Measurements from ENCODE around the gene TRIO. TPM values are rescaled to one million over a fixed set of nuclear protein-coding genes. Genes with fewer than 3 reads are reported as not detected.

TRIO gene
- polyA plus RNA-seq, 1 of the 3 experiments (the other 2 are of a cell fraction): 229 TPM

DNA sequence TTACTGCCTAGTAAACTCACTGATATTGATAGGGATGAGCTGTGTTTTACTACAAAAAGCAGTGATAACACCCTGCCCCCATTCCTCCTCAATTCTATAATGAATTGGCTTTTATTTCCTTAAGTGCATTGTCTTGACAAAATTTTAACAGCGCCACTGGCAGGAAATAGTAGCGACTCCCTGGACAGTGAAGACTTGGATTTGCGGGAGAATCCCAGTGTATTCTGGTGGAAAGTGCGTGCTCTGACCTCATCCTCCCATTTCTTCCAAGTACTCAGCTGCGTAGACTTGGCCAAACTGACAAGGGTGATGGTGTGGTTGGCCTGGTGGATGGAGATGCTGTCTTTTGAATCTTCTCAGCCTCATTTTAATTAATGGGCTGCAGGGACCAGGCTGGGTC is 5.3 kb downstream of the TRIO start (continued):
- TF ChIP-seq, protein P1, sequence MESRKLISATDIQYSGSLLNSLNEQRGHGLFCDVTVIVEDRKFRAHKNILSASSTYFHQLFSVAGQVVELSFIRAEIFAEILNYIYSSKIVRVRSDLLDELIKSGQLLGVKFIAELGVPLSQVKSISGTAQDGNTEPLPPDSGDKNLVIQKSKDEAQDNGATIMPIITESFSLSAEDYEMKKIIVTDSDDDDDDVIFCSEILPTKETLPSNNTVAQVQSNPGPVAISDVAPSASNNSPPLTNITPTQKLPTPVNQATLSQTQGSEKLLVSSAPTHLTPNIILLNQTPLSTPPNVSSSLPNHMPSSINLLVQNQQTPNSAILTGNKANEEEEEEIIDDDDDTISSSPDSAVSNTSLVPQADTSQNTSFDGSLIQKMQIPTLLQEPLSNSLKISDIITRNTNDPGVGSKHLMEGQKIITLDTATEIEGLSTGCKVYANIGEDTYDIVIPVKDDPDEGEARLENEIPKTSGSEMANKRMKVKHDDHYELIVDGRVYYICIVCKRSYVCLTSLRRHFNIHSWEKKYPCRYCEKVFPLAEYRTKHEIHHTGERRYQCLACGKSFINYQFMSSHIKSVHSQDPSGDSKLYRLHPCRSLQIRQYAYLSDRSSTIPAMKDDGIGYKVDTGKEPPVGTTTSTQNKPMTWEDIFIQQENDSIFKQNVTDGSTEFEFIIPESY (IDR thresholded peaks at IDR 0.05; ENCODE audit: borderline replicate concordance, low read depth): no peak
- TF ChIP-seq ELF1 (IDR thresholded peaks at IDR 0.05) (no peak), GATA2 (CRISPR knock-in tag; IDR thresholded peaks at IDR 0.05) (no peak)
- TF ChIP-seq, protein P2, sequence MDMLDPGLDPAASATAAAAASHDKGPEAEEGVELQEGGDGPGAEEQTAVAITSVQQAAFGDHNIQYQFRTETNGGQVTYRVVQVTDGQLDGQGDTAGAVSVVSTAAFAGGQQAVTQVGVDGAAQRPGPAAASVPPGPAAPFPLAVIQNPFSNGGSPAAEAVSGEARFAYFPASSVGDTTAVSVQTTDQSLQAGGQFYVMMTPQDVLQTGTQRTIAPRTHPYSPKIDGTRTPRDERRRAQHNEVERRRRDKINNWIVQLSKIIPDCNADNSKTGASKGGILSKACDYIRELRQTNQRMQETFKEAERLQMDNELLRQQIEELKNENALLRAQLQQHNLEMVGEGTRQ (IDR thresholded peaks at IDR 0.05; ENCODE audit: borderline replicate concordance, low read depth, low read length): no peak
- TF ChIP-seq, protein P3, sequence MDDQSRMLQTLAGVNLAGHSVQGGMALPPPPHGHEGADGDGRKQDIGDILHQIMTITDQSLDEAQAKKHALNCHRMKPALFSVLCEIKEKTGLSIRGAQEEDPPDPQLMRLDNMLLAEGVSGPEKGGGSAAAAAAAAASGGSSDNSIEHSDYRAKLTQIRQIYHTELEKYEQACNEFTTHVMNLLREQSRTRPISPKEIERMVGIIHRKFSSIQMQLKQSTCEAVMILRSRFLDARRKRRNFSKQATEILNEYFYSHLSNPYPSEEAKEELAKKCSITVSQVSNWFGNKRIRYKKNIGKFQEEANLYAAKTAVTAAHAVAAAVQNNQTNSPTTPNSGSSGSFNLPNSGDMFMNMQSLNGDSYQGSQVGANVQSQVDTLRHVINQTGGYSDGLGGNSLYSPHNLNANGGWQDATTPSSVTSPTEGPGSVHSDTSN (IDR thresholded peaks at IDR 0.05): no peak

DNA sequence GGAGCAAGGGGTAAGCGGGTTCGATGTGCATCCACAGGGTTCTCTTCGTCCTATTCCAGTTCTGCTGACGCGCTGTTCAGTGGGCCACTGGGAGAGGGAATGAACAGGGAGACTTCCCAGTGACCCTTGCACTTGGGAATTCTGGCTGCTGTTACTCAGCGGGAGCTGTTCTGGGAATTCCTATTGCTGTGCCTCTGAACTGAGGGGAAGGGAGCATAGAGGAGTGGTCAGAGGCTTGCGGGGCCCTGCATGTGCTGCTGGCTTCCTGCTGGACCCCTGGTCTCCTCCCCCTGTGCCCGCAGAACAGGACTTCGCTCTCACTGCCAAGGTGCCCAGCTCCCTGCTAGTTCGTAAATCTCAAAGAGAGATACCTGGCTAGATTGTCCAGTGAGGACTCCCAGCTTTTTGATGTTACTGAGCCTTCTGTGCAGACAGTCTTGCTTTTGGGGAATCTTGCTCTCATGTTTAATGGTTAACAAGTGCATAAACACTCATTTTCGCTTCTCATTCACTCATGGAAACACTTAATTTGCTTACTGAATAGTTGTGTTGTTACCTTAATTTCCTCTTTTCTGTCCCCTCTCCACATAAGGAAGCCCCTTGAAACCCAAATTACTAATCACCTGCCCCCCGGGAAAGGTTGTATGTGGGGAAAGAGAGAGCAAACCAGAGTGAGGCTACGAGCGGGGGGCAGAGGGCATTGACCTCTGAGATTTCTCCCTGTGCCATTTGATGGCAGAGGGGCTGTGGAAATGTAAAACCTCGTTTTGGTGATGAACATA is 5.9 kb downstream of the TRIO start:
- Histone ChIP-seq H3K36me3 (replicated peaks in 1 of 2; ENCODE audit: control insufficient read depth in 1 of 2, insufficient read depth in 2 of 2, low read length in 1 of 2) (peaks cover 0 to 3% of the 10 kb centered on the region in 2 experiments), H3K4me2 (peak overlapping the region; percentile 90; the same call in 1 of the 2 replicates), H3K79me2 (ENCODE audit: insufficient read depth) (peaks cover 100% of the 10 kb centered on the region), H3K9me2 (no peaks in the 10 kb centered on the region), H3F3A (replicated peaks; ENCODE audit: insufficient read depth) (peaks cover 38% of the 10 kb centered on the region), H4K20me1 (ENCODE audit: insufficient read depth) (peaks cover 97% of the 10 kb centered on the region), H3K4me3 (ENCODE audit: low read depth in 2 of 2, low read length in 1 of 2) (peak overlapping the region in 1 of 2 experiments; percentile 5; a peak in 1 of 4 replicates), H3K27me3 (ENCODE audit: insufficient read depth) (no peaks in the 10 kb centered on the region), H3K27ac (ENCODE audit: low read depth in 2 of 2, low read length in 1 of 2) (no peak overlapping the region; a peak in 1 of 4 replicates), H3K4me1 (ENCODE audit: control insufficient read depth in 1 of 2, insufficient read depth in 2 of 2, low read depth in 1 of 2, low read length in 1 of 2) (peaks cover 57 to 72% of the 10 kb centered on the region in 2 experiments), H3K9ac (no peak overlapping the region), H3K9me3 (no peaks in the 10 kb centered on the region), H2AFZ (ENCODE audit: low read depth) (no peak overlapping the region)
- CTCF ChIA-PET: interaction anchor here (1.4 to 2.5 kb wide), 3 partner anchors 96 to 121 kb away, joined by 5 to 7 read pairs (median 6); no protein-coding TSS in a partner anchor
- WGBS (ENCODE audit: low lambda C conversion rate): 87% methylated on average over 14 of the region's 15 CpGs
- no peak for TF ChIP-seq RFX5 (IDR thresholded peaks at IDR 0.05; ENCODE audit: low read length)
- DNase-seq: no peak
- POLR2A ChIA-PET: no interaction called here

DNA sequence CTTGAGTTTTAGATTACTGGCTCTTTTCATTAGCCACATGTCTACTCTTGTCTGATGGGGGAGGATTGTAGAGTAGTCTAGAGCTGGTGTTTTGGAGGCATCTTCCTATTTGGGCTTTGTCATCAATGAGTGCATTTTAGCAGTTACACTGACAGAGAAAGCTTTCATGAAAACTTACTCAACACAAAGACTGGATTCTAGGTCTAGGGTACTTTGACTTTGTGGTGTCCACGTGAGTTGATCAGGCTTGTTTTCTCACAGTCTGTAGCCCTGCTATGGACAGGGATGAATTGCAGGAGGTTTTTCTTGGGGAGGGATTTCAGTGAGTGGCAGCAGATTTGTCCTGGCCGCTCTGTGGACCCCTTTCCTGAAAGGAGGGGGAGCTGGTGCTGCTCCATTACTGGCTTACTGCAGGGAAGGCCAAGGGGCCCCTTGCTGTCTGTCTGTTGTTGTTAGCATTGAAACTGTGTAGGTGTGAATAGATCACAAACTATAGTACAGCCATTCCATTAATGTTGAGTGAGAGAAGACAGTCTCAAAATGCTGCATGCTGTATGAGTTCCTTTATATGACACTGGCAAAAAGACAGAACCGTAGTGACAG is 6.6 kb downstream of the TRIO start:
- Histone ChIP-seq H3K27ac (ENCODE audit: low read depth in 2 of 2, low read length in 1 of 2) (no peak overlapping the region; a peak in 2 of 4 replicates), H2AFZ (ENCODE audit: low read depth) (no peak overlapping the region)

More for the DNA sequence above, 6.6 kb downstream of the TRIO start:
- Histone ChIP-seq H3K79me2 (ENCODE audit: insufficient read depth) (peaks cover 100% of the 10 kb centered on the region), H4K20me1 (ENCODE audit: insufficient read depth) (peaks cover 100% of the 10 kb centered on the region), H3K4me2 (peak overlapping the region; percentile 34), H3K9me3 (no peaks in the 10 kb centered on the region), H3K4me1 (ENCODE audit: control insufficient read depth in 1 of 2, insufficient read depth in 2 of 2, low read depth in 1 of 2, low read length in 1 of 2) (peaks cover 62 to 77% of the 10 kb centered on the region in 2 experiments), H3K36me3 (replicated peaks in 1 of 2; ENCODE audit: control insufficient read depth in 1 of 2, insufficient read depth in 2 of 2, low read length in 1 of 2) (peaks cover 0 to 3% of the 10 kb centered on the region in 2 experiments), H3F3A (replicated peaks; ENCODE audit: insufficient read depth) (peaks cover 38% of the 10 kb centered on the region), H3K9me2 (no peaks in the 10 kb centered on the region), H3K4me3 (ENCODE audit: low read depth in 2 of 2, low read length in 1 of 2) (no peak overlapping the region), H3K9ac (no peak overlapping the region), H3K27me3 (ENCODE audit: insufficient read depth) (no peaks in the 10 kb centered on the region)
- POLR2A ChIA-PET: no interaction called here
- CTCF ChIA-PET: interaction anchor here (1.4 to 2.5 kb wide), 2 partner anchors 116 to 120 kb away, joined by 5 to 7 read pairs; no protein-coding TSS in a partner anchor
- TF ChIP-seq FOXM1 (IDR thresholded peaks at IDR 0.05; ENCODE audit: low read depth) (no peak), RXRA (IDR thresholded peaks at IDR 0.05; ENCODE audit: borderline replicate concordance, low read depth) (no peak), FOSL2 (IDR thresholded peaks at IDR 0.05; ENCODE audit: borderline replicate concordance, low read depth) (no peak), TEAD4 (IDR thresholded peaks at IDR 0.05; ENCODE audit: borderline replicate concordance, insufficient read depth) (no peak), GATA2 (CRISPR knock-in tag; IDR thresholded peaks at IDR 0.05) (no peak)
- TF ChIP-seq, protein P4, sequence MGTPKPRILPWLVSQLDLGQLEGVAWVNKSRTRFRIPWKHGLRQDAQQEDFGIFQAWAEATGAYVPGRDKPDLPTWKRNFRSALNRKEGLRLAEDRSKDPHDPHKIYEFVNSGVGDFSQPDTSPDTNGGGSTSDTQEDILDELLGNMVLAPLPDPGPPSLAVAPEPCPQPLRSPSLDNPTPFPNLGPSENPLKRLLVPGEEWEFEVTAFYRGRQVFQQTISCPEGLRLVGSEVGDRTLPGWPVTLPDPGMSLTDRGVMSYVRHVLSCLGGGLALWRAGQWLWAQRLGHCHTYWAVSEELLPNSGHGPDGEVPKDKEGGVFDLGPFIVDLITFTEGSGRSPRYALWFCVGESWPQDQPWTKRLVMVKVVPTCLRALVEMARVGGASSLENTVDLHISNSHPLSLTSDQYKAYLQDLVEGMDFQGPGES (IDR thresholded peaks at IDR 0.05; ENCODE audit: low read depth, low read length): no peak
- 77% methylated on average over 2 of the region's 3 CpGs for WGBS (ENCODE audit: low lambda C conversion rate)
- no peak for DNase-seq
